ENCODE results near the gene CACNA1F.

DNA sequence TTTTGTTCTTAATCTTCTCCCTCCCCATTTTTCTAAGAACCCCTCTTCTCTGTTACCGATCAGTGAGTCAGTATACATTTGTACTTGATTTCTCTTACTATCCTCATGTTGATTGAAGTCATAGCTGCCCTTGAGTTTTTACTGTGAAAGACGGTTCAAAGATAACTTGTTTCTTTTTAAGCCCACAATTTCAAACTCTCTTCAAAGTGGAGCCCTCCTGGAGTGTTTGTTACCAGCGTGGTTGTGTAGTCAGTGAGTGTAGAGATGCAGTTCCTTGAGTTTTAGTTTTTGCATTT is 44.3 kb upstream of the CACNA1F start:
- no peak for TF ChIP-seq POLR2AphosphoS5 (IDR thresholded peaks at IDR 0.05; ENCODE audit: insufficient read depth in 1 of 2, low read depth in 1 of 2)
- TF ChIP-seq, protein P1, sequence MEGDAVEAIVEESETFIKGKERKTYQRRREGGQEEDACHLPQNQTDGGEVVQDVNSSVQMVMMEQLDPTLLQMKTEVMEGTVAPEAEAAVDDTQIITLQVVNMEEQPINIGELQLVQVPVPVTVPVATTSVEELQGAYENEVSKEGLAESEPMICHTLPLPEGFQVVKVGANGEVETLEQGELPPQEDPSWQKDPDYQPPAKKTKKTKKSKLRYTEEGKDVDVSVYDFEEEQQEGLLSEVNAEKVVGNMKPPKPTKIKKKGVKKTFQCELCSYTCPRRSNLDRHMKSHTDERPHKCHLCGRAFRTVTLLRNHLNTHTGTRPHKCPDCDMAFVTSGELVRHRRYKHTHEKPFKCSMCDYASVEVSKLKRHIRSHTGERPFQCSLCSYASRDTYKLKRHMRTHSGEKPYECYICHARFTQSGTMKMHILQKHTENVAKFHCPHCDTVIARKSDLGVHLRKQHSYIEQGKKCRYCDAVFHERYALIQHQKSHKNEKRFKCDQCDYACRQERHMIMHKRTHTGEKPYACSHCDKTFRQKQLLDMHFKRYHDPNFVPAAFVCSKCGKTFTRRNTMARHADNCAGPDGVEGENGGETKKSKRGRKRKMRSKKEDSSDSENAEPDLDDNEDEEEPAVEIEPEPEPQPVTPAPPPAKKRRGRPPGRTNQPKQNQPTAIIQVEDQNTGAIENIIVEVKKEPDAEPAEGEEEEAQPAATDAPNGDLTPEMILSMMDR (IDR thresholded peaks at IDR 0.05): no peak
